Prostate gland (tissue), 2 donors: ENCODE data around the gene ABCA2. TPM values are rescaled to one million over a fixed set of nuclear protein-coding genes. Genes with fewer than 3 reads are reported as not detected.

Experiments used
- DNase-seq: peaks from one replicate; pipeline ENCODE4 v3.0.0-alpha.2; 2019; ENCODE audit warnings: low spot score
- H3K27ac ChIP-seq, 2 donors: fragments of 200-600 bp; sonication (generic); 2 replicates each; pipeline ENCODE4 v1.5.1; 2017 to 2019
- H3K27me3 ChIP-seq: fragments of 200-600 bp; sonication (generic); replicated peaks from 2 replicates; pipeline ENCODE4 v1.5.1; 2019; ENCODE audit not compliant: insufficient read depth
- H3K36me3 ChIP-seq, 2 donors: fragments of 200-600 bp; sonication (generic); 1 replicate in 1 of 2; 2 replicates in 1 of 2; pipeline versions ENCODE4 v1.5.1 to v1.8.1; 2017 to 2019
- H3K4me1 ChIP-seq: fragments of 200-600 bp; sonication (generic); replicated peaks from 2 replicates; pipeline ENCODE4 v1.5.1; 2019
- H3K4me3 ChIP-seq, 2 donors: fragments of 200-600 bp; sonication (generic); 2 replicates each; pipeline ENCODE4 v1.5.1; 2017 to 2019
- H3K9me3 ChIP-seq: fragments of 200-600 bp; sonication (generic); 2 replicates; pipeline ENCODE4 v1.5.1; 2017
- CTCF ChIP-seq, 4 experiments: fragments of 200-600 bp in 2 of 4; fragments of 450-650 bp in 2 of 4; sonication (generic) in 2 of 4; IDR thresholded peaks; 1 replicate in 3 of 4; 2 replicates in 1 of 4; pipeline ENCODE4 v1.5.1; 2016 to 2019; ENCODE audit warnings: antibody characterized with exemption in 4 of 4, mild to moderate bottlenecking in 2 of 4, moderate library complexity in 2 of 4
- POLR2A ChIP-seq: fragments of 450-650 bp; IDR thresholded peaks from one replicate; pipeline ENCODE4 v1.6.1; 2016; ENCODE audit warnings: antibody characterized with exemption, mild to moderate bottlenecking
- POLR2AphosphoS5 ChIP-seq: sonication (generic); formaldehyde crosslinking; IDR thresholded peaks from one replicate; pipeline ENCODE4 v1.6.1; 2017; ENCODE audit warnings: antibody characterized with exemption
- WGBS: methylation state at CpG from one replicate; pipeline ENCODE4 v1.1.5; 2018; 5-methylcytosine and 5-hydroxymethylcytosine counted together
- intact Hi-C: fragments of 100-400 bp; cut with DNase I; formaldehyde crosslinking; loops from one replicate; pipeline ENCODE4 v1.14.2; 2022
- total RNA-seq, 2 donors: library from RNA; depleted of rRNA; stranded (reverse); fragments of >200 nt; gene quantifications; one replicate each; pipeline ENCODE4 v1.1.0, GENCODE V29; 2016

ABCA2 gene
- total RNA-seq, 2 donors from 2014 or later: 27.4 to 79.1 TPM

GRCh38 chr9:137039611-137040366 is 11.8 kb upstream of the ABCA2 start:
- Histone ChIP-seq H3K9me3 (no peaks in the 10 kb centered on the region), H3K4me1 (peaks cover 13% of the 10 kb centered on the region), H3K27me3 (no peaks in the 10 kb centered on the region), H3K4me3 (no peak overlapping the region), H3K36me3 (peaks cover 5 to 8% of the 10 kb centered on the region in 2 donors), H3K27ac (no peak overlapping the region)
- DNase-seq: no peak
- WGBS: 92% methylated on average over 32 of the region's 32 CpGs
- TF ChIP-seq CTCF (IDR thresholded peaks at IDR 0.05) (no peak), POLR2AphosphoS5 (no peak), POLR2A (no peak)
- intact Hi-C loops: loop anchor here (5.0 kb wide), 2 partner anchors 197 to 252 kb away; partner anchors contain the start of gene AJM1

GRCh38 chr9:137038916-137039315 is 10.9 kb upstream of the ABCA2 start:
- intact Hi-C loops: loop anchor here (5.0 kb wide), 2 partner anchors 197 to 252 kb away; partner anchors contain the start of gene AJM1
- 86% methylated on average over 9 of the region's 9 CpGs for WGBS
- no peak for DNase-seq
- Histone ChIP-seq H3K4me3 (no peak overlapping the region), H3K36me3 (peaks cover 5 to 8% of the 10 kb centered on the region in 2 donors), H3K27me3 (no peaks in the 10 kb centered on the region), H3K9me3 (no peaks in the 10 kb centered on the region), H3K27ac (no peak overlapping the region), H3K4me1 (peaks cover 15% of the 10 kb centered on the region)
- TF ChIP-seq CTCF (IDR thresholded peaks at IDR 0.05) (no peak), POLR2AphosphoS5 (no peak), POLR2A (no peak)

- TF ChIP-seq CTCF (IDR thresholded peaks at IDR 0.05) (no peak), POLR2A (no peak)
- Histone ChIP-seq H3K9me3 (no peaks in the 10 kb centered on the region), H3K27me3 (no peaks in the 10 kb centered on the region), H3K27ac (no peak overlapping the region), H3K36me3 (peaks cover 5 to 8% of the 10 kb centered on the region in 2 donors), H3K4me1 (peaks cover 8% of the 10 kb centered on the region), H3K4me3 (no peak overlapping the region)
- intact Hi-C loops: loop anchor here (5.0 kb wide), 2 partner anchors 195 to 250 kb away; partner anchors contain the start of gene AJM1
- no peak for DNase-seq
- 88% methylated on average over 10 of the region's 10 CpGs for WGBS
These were observed 9.4 kb upstream of the ABCA2 start for GRCh38 chr9:137037483-137037882.

- Histone ChIP-seq H3K9me3 (no peaks in the 10 kb centered on the region), H3K4me1 (peaks cover 8% of the 10 kb centered on the region), H3K36me3 (peaks cover 5 to 8% of the 10 kb centered on the region in 2 donors), H3K27me3 (no peaks in the 10 kb centered on the region), H3K4me3 (no peak overlapping the region), H3K27ac (no peak overlapping the region)
- intact Hi-C loops: loop anchor here (5.0 kb wide), 2 partner anchors 195 to 250 kb away; partner anchors contain the start of gene AJM1
- no peak for TF ChIP-seq POLR2A
- 74% methylated on average over 12 of the region's 13 CpGs for WGBS
- DNase-seq: no peak
These were observed 9.0 kb upstream of the ABCA2 start for GRCh38 chr9:137037035-137037434.

GRCh38 chr9:137035937-137036336 is 7.9 kb upstream of the ABCA2 start:
- Histone ChIP-seq H3K36me3 (peaks cover 5 to 8% of the 10 kb centered on the region in 2 donors), H3K27ac (no peak overlapping the region), H3K27me3 (no peaks in the 10 kb centered on the region), H3K4me1 (peaks cover 8% of the 10 kb centered on the region), H3K4me3 (no peak overlapping the region), H3K9me3 (no peaks in the 10 kb centered on the region)
- WGBS: 69% methylated on average over 8 of the region's 8 CpGs
- no peak for DNase-seq
- intact Hi-C loops: loop anchor here (5.0 kb wide), 2 partner anchors 194 to 249 kb away; partner anchors contain the start of gene AJM1
- no peak for TF ChIP-seq POLR2AphosphoS5
- no peak for TF ChIP-seq POLR2A
- TF ChIP-seq CTCF (IDR thresholded peaks at IDR 0.05): no peak
